NCI-H1417 (cell line): ENCODE measurements around the gene CXCR6.
A peak's percentile ranks its signal among the peaks of the same experiment; 100 is the strongest.

Experiments
- DNase-seq, 3 experiments: peaks; one replicate each; lab custom pipeline; 2025; lab: John Stamatoyannopoulos, UW

Gene CXCR6

GRCh38 chr3:45968706-45969105 lies 25.4 kb downstream of the CXCR6 start:
- no peak for DNase-seq

- no peak for DNase-seq
Measured at GRCh38 chr3:45969116-45969515, 25.9 kb downstream of the CXCR6 start.

GRCh38 chr3:45969953-45970352 lies 26.7 kb downstream of the CXCR6 start:
- no peak for DNase-seq

- DNase-seq = no peak
Measured at GRCh38 chr3:45972534-45973402, 29.5 kb downstream of the CXCR6 start.

- no peak for DNase-seq
Measured at GRCh38 chr3:45974686-45975085, 31.4 kb downstream of the CXCR6 start.

- no peak for DNase-seq
Measured at GRCh38 chr3:45975686-45976085, 32.4 kb downstream of the CXCR6 start.

- no peak for DNase-seq
Measured at GRCh38 chr3:45976191-45977091, 33.2 kb downstream of the CXCR6 start.

- DNase-seq = peak in 2 of 3 experiments; percentile 2 to 71
Measured at GRCh38 chr3:45978006-45978761, 34.9 kb downstream of the CXCR6 start.

GRCh38 chr3:45979378-45979777 lies 36.1 kb downstream of the CXCR6 start:
- DNase-seq = no peak

- DNase-seq = no peak
Measured at GRCh38 chr3:45980229-45980813, 37.1 kb downstream of the CXCR6 start.

- DNase-seq = no peak
Measured at GRCh38 chr3:45980819-45981218, 37.6 kb downstream of the CXCR6 start.

GRCh38 chr3:45981346-45982074 lies 38.2 kb downstream of the CXCR6 start:
- DNase-seq = no peak

GRCh38 chr3:45983770-45984169 lies 40.5 kb downstream of the CXCR6 start:
- DNase-seq = no peak

- DNase-seq = no peak
Measured at GRCh38 chr3:45984331-45985312, 41.4 kb downstream of the CXCR6 start.

- DNase-seq = no peak
Measured at GRCh38 chr3:45985532-45986302, 42.5 kb downstream of the CXCR6 start.

GRCh38 chr3:45986303-45986982 lies 43.2 kb downstream of the CXCR6 start:
- peak in 2 of 3 experiments; percentile 1 to 27 for DNase-seq

- no peak for DNase-seq
Measured at GRCh38 chr3:45987368-45988291, 44.4 kb downstream of the CXCR6 start.
